Measurements from ENCODE around the gene NBEA. TPM values are rescaled to one million over a fixed set of nuclear protein-coding genes. Genes with fewer than 3 reads are reported as not detected.
A peak's percentile ranks its signal among the peaks of the same experiment; 100 is the strongest.

Gene NBEA
- total RNA-seq, 8 experiments from 2014 or later, result 2.8 to 45.7 (median 31.8) TPM

GRCh38 chr13:35164324-35164932 lies 222.4 kb downstream of the NBEA start:
- Histone ChIP-seq H3K27ac (no peak overlapping the region), H3K4me1 (replicated peaks in 1 of 2) (no peaks in the 10 kb centered on the region), H3K4me3 (no peak overlapping the region)
- in situ Hi-C loops (cut with MboI; ENCODE audit: low pct_unique_long_range_greater_than_20kb in 2 of 9, low sequenced_read_pairs in 9 of 9, unreplicated experiment in 9 of 9), result loop anchor here in 4 of 9 experiments (25.0 kb wide), 2 partner anchors 1077 to 1227 kb away; no protein-coding TSS in a partner anchor
- ATAC-seq (replicated peaks in 6 of 8), result peak in 7 of 8 experiments; percentile 47 to 78 (median 61)

- no peak for ATAC-seq (replicated peaks in 6 of 8)
- Histone ChIP-seq H3K27ac (no peak overlapping the region), H3K4me1 (replicated peaks in 1 of 2) (no peaks in the 10 kb centered on the region), H3K4me3 (no peak overlapping the region)
- in situ Hi-C loops (cut with MboI; ENCODE audit: low pct_unique_long_range_greater_than_20kb in 2 of 9, low sequenced_read_pairs in 9 of 9, unreplicated experiment in 9 of 9), result loop anchor here in 4 of 9 experiments (25.0 kb wide), 2 partner anchors 1078 to 1228 kb away; no protein-coding TSS in a partner anchor
These were observed 223.1 kb downstream of the NBEA start for GRCh38 chr13:35165205-35165604.

- in situ Hi-C loops (cut with MboI; ENCODE audit: low pct_unique_long_range_greater_than_20kb in 2 of 9, low sequenced_read_pairs in 9 of 9, unreplicated experiment in 9 of 9), result no loop called here
- peak in 3 of 8 experiments; percentile 52 to 98 (median 69) for ATAC-seq (replicated peaks in 6 of 8)
- H3K4me1 ChIP-seq (replicated peaks in 1 of 2), result no peaks in the 10 kb centered on the region
- WGBS, 10 experiments, result 8 to 100% (median 78%) methylated on average over 1 to 2 of the region's 2 CpGs; no CpG with 5 or more reads in 1 of the 10 experiments
- no peak overlapping the region for H3K27ac ChIP-seq
- no peak overlapping the region for H3K4me3 ChIP-seq
These were observed 237.4 kb downstream of the NBEA start for GRCh38 chr13:35179494-35179893.

GRCh38 chr13:35179920-35180663 lies 238.0 kb downstream of the NBEA start:
- 10 to 100% (median 89%) methylated on average over 1 to 3 of the region's 3 CpGs for WGBS, 10 experiments
- Histone ChIP-seq H3K4me3 (no peak overlapping the region), H3K4me1 (replicated peaks in 1 of 2) (no peaks in the 10 kb centered on the region), H3K27ac (no peak overlapping the region)
- ATAC-seq (replicated peaks in 6 of 8), result no peak
- in situ Hi-C loops (cut with MboI; ENCODE audit: low pct_unique_long_range_greater_than_20kb in 2 of 9, low sequenced_read_pairs in 9 of 9, unreplicated experiment in 9 of 9), result no loop called here

- Histone ChIP-seq H3K4me3 (no peak overlapping the region), H3K27ac (no peak overlapping the region), H3K4me1 (replicated peaks in 1 of 2) (no peaks in the 10 kb centered on the region)
- ATAC-seq (replicated peaks in 6 of 8), result peak in 2 of 8 experiments; percentile 64 to 73
- WGBS, 10 experiments, result 62 to 100% (median 81%) methylated on average over 1 to 2 of the region's 2 CpGs; no CpG with 5 or more reads in 2 of the 10 experiments
- in situ Hi-C loops (cut with MboI; ENCODE audit: low pct_unique_long_range_greater_than_20kb in 2 of 9, low sequenced_read_pairs in 9 of 9, unreplicated experiment in 9 of 9), result no loop called here
These were observed 248.2 kb downstream of the NBEA start for GRCh38 chr13:35190241-35190640.

- ATAC-seq (replicated peaks in 6 of 8), result peak in 1 of 8 experiments; percentile 43
- 11 to 100% (median 92%) methylated on average over 1 to 2 of the region's 2 CpGs; no CpG with 5 or more reads in 1 of the 10 experiments for WGBS, 10 experiments
- no peaks in the 10 kb centered on the region for H3K4me1 ChIP-seq (replicated peaks in 1 of 2)
- H3K27ac ChIP-seq, result no peak overlapping the region
- no peak overlapping the region for H3K4me3 ChIP-seq
- in situ Hi-C loops (cut with MboI; ENCODE audit: low pct_unique_long_range_greater_than_20kb in 2 of 9, low sequenced_read_pairs in 9 of 9, unreplicated experiment in 9 of 9), result no loop called here
These were observed 249.8 kb downstream of the NBEA start for GRCh38 chr13:35191883-35192282.

GRCh38 chr13:35198613-35199200 lies 256.6 kb downstream of the NBEA start:
- no peak overlapping the region for H3K27ac ChIP-seq
- 0 to 92% (median 50%) methylated on average over 1 to 8 of the region's 8 CpGs; no CpG with 5 or more reads in 1 of the 10 experiments for WGBS, 10 experiments
- ATAC-seq (replicated peaks in 6 of 8), result peak in 5 of 8 experiments; percentile 29 to 58 (median 50)
- peaks cover 0 to 8% of the 10 kb centered on the region in 2 donors for H3K4me1 ChIP-seq (replicated peaks in 1 of 2)
- H3K4me3 ChIP-seq, result no peak overlapping the region
- in situ Hi-C loops (cut with MboI; ENCODE audit: low pct_unique_long_range_greater_than_20kb in 2 of 9, low sequenced_read_pairs in 9 of 9, unreplicated experiment in 9 of 9), result no loop called here

GRCh38 chr13:35208587-35208986 lies 266.5 kb downstream of the NBEA start:
- no peak overlapping the region for H3K27ac ChIP-seq
- 60 to 100% (median 100%) methylated on average over 1 of the region's 1 CpG; no CpG with 5 or more reads in 1 of the 10 experiments for WGBS, 10 experiments
- ATAC-seq (replicated peaks in 6 of 8), result no peak
- no peaks in the 10 kb centered on the region for H3K4me1 ChIP-seq (replicated peaks in 1 of 2)
- in situ Hi-C loops (cut with MboI; ENCODE audit: low pct_unique_long_range_greater_than_20kb in 2 of 9, low sequenced_read_pairs in 9 of 9, unreplicated experiment in 9 of 9), result loop anchor here in 2 of 9 experiments (25.0 kb wide), 2 partner anchors 279 to 504 kb away; partner anchors contain the start of gene MAB21L1 (in 1 of the 2)
- no peak overlapping the region for H3K4me3 ChIP-seq

GRCh38 chr13:35210261-35210660 lies 268.2 kb downstream of the NBEA start:
- Histone ChIP-seq H3K27ac (no peak overlapping the region), H3K4me1 (replicated peaks in 1 of 2) (no peaks in the 10 kb centered on the region), H3K4me3 (no peak overlapping the region)
- WGBS, 10 experiments, result 50 to 100% (median 100%) methylated on average over 1 to 2 of the region's 2 CpGs
- no peak for ATAC-seq (replicated peaks in 6 of 8)
- in situ Hi-C loops (cut with MboI; ENCODE audit: low pct_unique_long_range_greater_than_20kb in 2 of 9, low sequenced_read_pairs in 9 of 9, unreplicated experiment in 9 of 9), result loop anchor here in 2 of 9 experiments (25.0 kb wide), 2 partner anchors 277 to 502 kb away; partner anchors contain the start of gene MAB21L1 (in 1 of the 2)

GRCh38 chr13:35211949-35212348 lies 269.9 kb downstream of the NBEA start:
- no peak for ATAC-seq (replicated peaks in 6 of 8)
- H3K4me1 ChIP-seq (replicated peaks in 1 of 2), result no peaks in the 10 kb centered on the region
- no peak overlapping the region for H3K4me3 ChIP-seq
- WGBS, 10 experiments, result 73 to 100% (median 92%) methylated on average over 1 to 4 of the region's 4 CpGs; no CpG with 5 or more reads in 1 of the 10 experiments
- H3K27ac ChIP-seq, result no peak overlapping the region
- in situ Hi-C loops (cut with MboI; ENCODE audit: low pct_unique_long_range_greater_than_20kb in 2 of 9, low sequenced_read_pairs in 9 of 9, unreplicated experiment in 9 of 9), result loop anchor here in 2 of 9 experiments (25.0 kb wide), 2 partner anchors 275 to 500 kb away; partner anchors contain the start of gene MAB21L1 (in 1 of the 2)

GRCh38 chr13:35213911-35214310 lies 271.8 kb downstream of the NBEA start:
- 58 to 100% (median 90%) methylated on average over 1 to 3 of the region's 3 CpGs; no CpG with 5 or more reads in 1 of the 10 experiments for WGBS, 10 experiments
- Histone ChIP-seq H3K4me1 (replicated peaks in 1 of 2) (no peaks in the 10 kb centered on the region), H3K27ac (no peak overlapping the region), H3K4me3 (no peak overlapping the region)
- in situ Hi-C loops (cut with MboI; ENCODE audit: low pct_unique_long_range_greater_than_20kb in 2 of 9, low sequenced_read_pairs in 9 of 9, unreplicated experiment in 9 of 9), result loop anchor here in 2 of 9 experiments (25.0 kb wide), 2 partner anchors 273 to 498 kb away; partner anchors contain the start of gene MAB21L1 (in 1 of the 2)
- ATAC-seq (replicated peaks in 6 of 8), result no peak

- in situ Hi-C loops (cut with MboI; ENCODE audit: low pct_unique_long_range_greater_than_20kb in 2 of 9, low sequenced_read_pairs in 9 of 9, unreplicated experiment in 9 of 9), result loop anchor here in 2 of 9 experiments (25.0 kb wide), 2 partner anchors 271 to 496 kb away; partner anchors contain the start of gene MAB21L1 (in 1 of the 2)
- H3K4me3 ChIP-seq, result no peak overlapping the region
- H3K27ac ChIP-seq, result no peak overlapping the region
- H3K4me1 ChIP-seq (replicated peaks in 1 of 2), result no peaks in the 10 kb centered on the region
- WGBS, 10 experiments, result 30 to 100% (median 86%) methylated on average over 1 to 2 of the region's 2 CpGs
- no peak for ATAC-seq (replicated peaks in 6 of 8)
These were observed 274.1 kb downstream of the NBEA start for GRCh38 chr13:35216131-35216530.

- no peak for ATAC-seq (replicated peaks in 6 of 8)
- Histone ChIP-seq H3K4me1 (replicated peaks in 1 of 2) (no peaks in the 10 kb centered on the region), H3K27ac (no peak overlapping the region), H3K4me3 (no peak overlapping the region)
- in situ Hi-C loops (cut with MboI; ENCODE audit: low pct_unique_long_range_greater_than_20kb in 2 of 9, low sequenced_read_pairs in 9 of 9, unreplicated experiment in 9 of 9), result loop anchor here in 2 of 9 experiments (25.0 kb wide), 2 partner anchors 268 to 493 kb away; partner anchors contain the start of gene MAB21L1 (in 1 of the 2)
- 64 to 100% (median 86%) methylated on average over 1 of the region's 1 CpG for WGBS, 10 experiments
These were observed 277.0 kb downstream of the NBEA start for GRCh38 chr13:35219021-35219420.

All from motor neuron (in vitro differentiated cells).